K562 (cell line): ENCODE results near the gene CACNA1E. TPM values are rescaled to one million over a fixed set of nuclear protein-coding genes. Genes with fewer than 3 reads are reported as not detected.

Experiments used
- ATAC-seq: fragments of 200-7000 bp; cut with Tn5 transposase; 3 replicates; pipeline ENCODE4 v1.9.1; 2020; ENCODE audit warnings: moderate library complexity
- BruUV-seq: library from RNA; stranded (reverse); fragments of 400-500 nt; replicated peaks from 2 replicates; lab custom pipeline; 2021; lab: Mats Ljungman, UMichigan
- CTCF ChIA-PET: fragments of 300-600 bp; formaldehyde crosslinking; extraction: SDS; loops from one replicate; lab custom pipeline; 2021; ENCODE audit warnings: low intra/inter-chr PET ratio; lab: Yijun Ruan, JAX
- POLR2A ChIA-PET: fragments of 300-600, 350-650 bp; sonication (Branson Sonifier 250); formaldehyde crosslinking; extraction: SDS; loops from one replicate; lab custom pipeline; 2021; ENCODE audit warnings: antibody characterized with exemption, inconsistent platforms; lab: Yijun Ruan, JAX
- DNase-seq, 4 experiments: peaks; one replicate each; pipeline versions ENCODE4 v3.0.0 to v3.0.0-alpha.2; 2011 to 2018; ENCODE audit warnings: low spot score in 3 of 4, mixed read lengths in 3 of 4; ENCODE audit errors: extremely low read depth in 1 of 4
- FAIRE-seq: peaks from 2 replicates; lab custom pipeline; 2011; peaks lifted over from hg19 to GRCh38; lab: Jason Lieb, UNC
- H2AFZ ChIP-seq: 2 replicates; pipeline ENCODE4 v1.6.0; 2011; ENCODE audit warnings: low read depth, low read length, control low read depth, inconsistent platforms
- H3K27ac ChIP-seq: fragments of 200-600 bp; 3 replicates; pipeline ENCODE4 v1.8.0; 2011; ENCODE audit warnings: low read depth, mild to moderate bottlenecking, control low read depth, inconsistent platforms, low read length, moderate library complexity, mixed read lengths; ENCODE audit errors: extremely low read depth
- H3K27me3 ChIP-seq, 2 experiments: fragments of 300-600 bp in 1 of 2; 2 replicates in 1 of 2; 3 replicates in 1 of 2; pipeline versions ENCODE4 v1.6.0 to v1.8.0; 2011; ENCODE audit warnings: inconsistent platforms in 2 of 2, low read length in 2 of 2, mild to moderate bottlenecking in 1 of 2, mixed read lengths in 1 of 2, moderate library complexity in 1 of 2; ENCODE audit not compliant: control insufficient read depth in 2 of 2, insufficient read depth in 2 of 2
- H3K36me3 ChIP-seq: fragments of 300-600 bp; 3 replicates; pipeline ENCODE4 v1.8.0; 2011; ENCODE audit warnings: mild to moderate bottlenecking, low read length, inconsistent platforms; ENCODE audit not compliant: control insufficient read depth, insufficient read depth
- H3K4me1 ChIP-seq, 2 experiments: fragments of 200-600 bp in 1 of 2; replicated peaks in 1 of 2; 2 replicates in 1 of 2; 3 replicates in 1 of 2; pipeline versions ENCODE4 v1.5.1 to v1.8.0; 2011; ENCODE audit warnings: inconsistent platforms in 2 of 2, low read length in 2 of 2, mild to moderate bottlenecking in 1 of 2, mixed read lengths in 1 of 2, moderate library complexity in 1 of 2; ENCODE audit not compliant: control insufficient read depth in 2 of 2, insufficient read depth in 2 of 2
- H3K4me2 ChIP-seq: 2 replicates; pipeline ENCODE4 v1.6.1; 2011; ENCODE audit warnings: low read length, control low read depth, inconsistent platforms, mixed read lengths; ENCODE audit not compliant: insufficient read depth
- H3K4me3 ChIP-seq: fragments of 200-600 bp; sonication (generic), shearing (Covaris generic); 2 replicates; pipeline ENCODE4 v1.5.1; 2016; ENCODE audit warnings: control low read depth, inconsistent platforms
- H3K79me2 ChIP-seq: fragments of 200-600 bp; 3 replicates; pipeline ENCODE4 v1.8.0; 2011; ENCODE audit warnings: low read length, inconsistent platforms; ENCODE audit not compliant: control insufficient read depth, insufficient read depth
- H3K9ac ChIP-seq, 2 experiments: 2 replicates each; pipeline versions ENCODE4 v1.6.0 to v1.6.1; 2011; ENCODE audit warnings: low read depth in 2 of 2, low read length in 2 of 2, control low read depth in 1 of 2, inconsistent platforms in 1 of 2, mild to moderate bottlenecking in 1 of 2, mixed read lengths in 1 of 2; ENCODE audit not compliant: insufficient read depth in 1 of 2
- H3K9me1 ChIP-seq: one replicate; pipeline ENCODE4 v1.6.0; 2011; ENCODE audit warnings: inconsistent platforms, mild to moderate bottlenecking, low read length, moderate library complexity; ENCODE audit not compliant: control insufficient read depth, insufficient read depth
- H3K9me3 ChIP-seq: replicated peaks from 2 replicates; pipeline ENCODE4 v1.5.1; 2011; ENCODE audit warnings: low read depth, low read length, inconsistent platforms; ENCODE audit not compliant: control insufficient read depth, insufficient read depth
- H4K20me1 ChIP-seq: replicated peaks from 2 replicates; pipeline ENCODE4 v1.6.1; 2011; ENCODE audit warnings: low read length, inconsistent platforms, mixed read lengths; ENCODE audit not compliant: control insufficient read depth, insufficient read depth
- BCL6 ChIP-seq: fragments of 250-450 bp; sonication (Bioruptor Pico); IDR thresholded peaks from 2 replicates; pipeline ENCODE4 v1.4.0; 2020
- CEBPZ ChIP-seq: fragments of 150-350 bp; IDR thresholded peaks from 2 replicates; pipeline ENCODE4 v1.6.1; 2014; ENCODE audit warnings: low read depth, mild to moderate bottlenecking, low read length, borderline replicate concordance
- CTCFL ChIP-seq: IDR thresholded peaks from 2 replicates; pipeline ENCODE4 v1.6.1; 2011; ENCODE audit warnings: borderline replicate concordance, low read depth, mild to moderate bottlenecking, moderate library complexity, low read length; ENCODE audit not compliant: insufficient read depth, poor library complexity, severe bottlenecking
- MCM7 ChIP-seq, 2 experiments: fragments of 450-650 bp; IDR thresholded peaks; 2 replicates each; pipeline ENCODE4 v1.6.1; 2016 to 2018
- MIER1 ChIP-seq: fragments of 450-650 bp; IDR thresholded peaks from 2 replicates; pipeline ENCODE4 v1.6.1; 2016; ENCODE audit warnings: antibody characterized with exemption, mild to moderate bottlenecking, low read depth
- NKRF ChIP-seq: fragments of 450-650 bp; IDR thresholded peaks from 2 replicates; pipeline ENCODE4 v1.6.1; 2016; ENCODE audit warnings: borderline replicate concordance
- OTX1 ChIP-seq: fragments of 450-650 bp; formaldehyde crosslinking; IDR thresholded peaks from 2 replicates; pipeline ENCODE4 v1.4.0; 2022; ENCODE audit warnings: mild to moderate bottlenecking
- RNF2 ChIP-seq: sonication (generic); IDR thresholded peaks from 2 replicates; pipeline ENCODE4 v1.6.1; 2016
- ZBTB43 ChIP-seq: sonication (generic); formaldehyde crosslinking; IDR thresholded peaks from 2 replicates; pipeline ENCODE4 v1.8.0; 2023; ENCODE audit warnings: mild to moderate bottlenecking, missing genetic modification reagents
- ZNF512 ChIP-seq: IDR thresholded peaks from 2 replicates; pipeline ENCODE4 v1.6.1; 2016; ENCODE audit warnings: missing genetic modification characterization, missing compliant biosample characterization
- ZNF695 ChIP-seq: fragments of 450-650 bp; formaldehyde crosslinking; IDR thresholded peaks from 2 replicates; pipeline ENCODE4 v1.4.0; 2020; ENCODE audit warnings: mild to moderate bottlenecking, moderate library complexity
- WGBS: fragments of 100-300 bp; shearing (Covaris generic); methylation state at CpG from one replicate; pipeline ENCODE4 v1.1.6; 2016; ENCODE audit warnings: low coverage, mixed read lengths; ENCODE audit not compliant: insufficient coverage; ENCODE audit errors: missing lambda C conversion rate; 5-methylcytosine and 5-hydroxymethylcytosine counted together
- in situ Hi-C: fragments of 300-500 bp; cut with MboI; formaldehyde crosslinking; loops from 4 replicates; pipeline ENCODE4 v1.15.0; 2018; ENCODE audit warnings: inconsistent platforms, mixed read lengths
- intact Hi-C: fragments of 100-400 bp; cut with micrococcal nuclease; formaldehyde crosslinking; loops from 2 replicates; pipeline ENCODE4 v1.14.2; 2022
- polyA plus RNA-seq, 8 experiments: library from polyadenylated mRNA; depleted of rRNA in 4 of 8; stranded (reverse) in 5 of 8; unstranded in 3 of 8; fragments of >200 nt; fragmentation: Nextera tagmentation in 2 of 8; fragmentation: Illumina TruSeq in 1 of 8; extraction: Ambion mirVana in 2 of 8; extraction: Trizol in 1 of 8; gene quantifications; 2 replicates each; pipeline versions ENCODE4 v1.2.1 to v1.2.3, GENCODE V29; 2011 to 2014; ENCODE audit warnings: inconsistent platforms in 1 of 8, missing spikeins in 1 of 8
- total RNA-seq, 7 experiments: library from RNA; depleted of rRNA in 6 of 7; stranded (reverse); fragments of >200 nt in 6 of 7; fragmentation: Illumina TruSeq in 2 of 7; extraction: Trizol in 2 of 7; gene quantifications; 2 replicates each; pipeline versions ENCODE4 v1.2.1 to v1.2.3, GENCODE V29; 2011 to 2021; ENCODE audit warnings: low replicate concordance in 1 of 7

CACNA1E gene
- total and polyA plus RNA-seq, 9 of the 15 experiments (the other 6 are each of a cell fraction or from before 2014, with no cell fraction given): under 0.01 to 0.04 TPM; not detected in 7

- no peak for TF ChIP-seq CTCFL
Measured at GRCh38 chr1:181655756-181656155, 172.4 kb downstream of the CACNA1E start (continued).

GRCh38 chr1:181656491-181656890 is 173.2 kb downstream of the CACNA1E start:
- FAIRE-seq: no peak
- in situ Hi-C loops: no loop called here
- TF ChIP-seq ZNF512 (tag) (no peak), ZBTB43 (no peak), OTX1 (CRISPR knock-in tag) (no peak), RNF2 (no peak), MIER1 (no peak), ZNF695 (CRISPR knock-in tag) (no peak), NKRF (no peak), CEBPZ (no peak), MCM7 (IDR thresholded peaks at IDR 0.05) (no peak), BCL6 (CRISPR knock-in tag) (no peak)

More at GRCh38 chr1:181656491-181656890, 173.2 kb downstream of the CACNA1E start:
- ATAC-seq (no peak), DNase-seq (no peak)
- Histone ChIP-seq H3K9me1 (no peaks in the 10 kb centered on the region), H3K4me3 (no peak overlapping the region), H3K36me3 (no peaks in the 10 kb centered on the region), H3K9me3 (no peaks in the 10 kb centered on the region), H3K4me2 (no peak overlapping the region), H3K27me3 (no peaks in the 10 kb centered on the region), H3K4me1 (no peaks in the 10 kb centered on the region), H4K20me1 (no peaks in the 10 kb centered on the region), H3K79me2 (no peaks in the 10 kb centered on the region), H2AFZ (no peak overlapping the region), H3K9ac (no peak overlapping the region), H3K27ac (no peak overlapping the region)
- 0% methylated on average over 2 of the region's 2 CpGs for WGBS
- CTCF ChIA-PET: no interaction called here
- BruUV-seq: no TSS peak
- intact Hi-C loops: no loop called here
- POLR2A ChIA-PET: no interaction called here
